HEK293T (cell line): ENCODE data around the gene CR2.

Source experiments
- ARNT ChIP-seq: fragments of 450-650 bp; IDR thresholded peaks from 2 replicates; pipeline ENCODE4 v1.6.1; 2017; ENCODE audit warnings: mild to moderate bottlenecking
- BHLHE40 ChIP-seq: fragments of 450-650 bp; IDR thresholded peaks from 2 replicates; pipeline ENCODE4 v1.6.1; 2016; ENCODE audit warnings: mild to moderate bottlenecking, moderate library complexity, borderline replicate concordance
- ELF4 ChIP-seq: fragments of 450-650 bp; IDR thresholded peaks from 2 replicates; pipeline ENCODE4 v1.6.1; 2017; ENCODE audit warnings: antibody characterized with exemption
- FOXK2 ChIP-seq: fragments of 450-650 bp; IDR thresholded peaks from 2 replicates; pipeline ENCODE4 v1.6.1; 2016; ENCODE audit warnings: mild to moderate bottlenecking
- FOXM1 ChIP-seq: fragments of 450-650 bp; IDR thresholded peaks from 2 replicates; pipeline ENCODE4 v1.6.1; 2017; ENCODE audit warnings: mild to moderate bottlenecking, borderline replicate concordance
- HDGF ChIP-seq: fragments of 450-650 bp; IDR thresholded peaks from 2 replicates; pipeline ENCODE4 v1.6.1; 2017; ENCODE audit warnings: antibody characterized with exemption, borderline replicate concordance
- L3MBTL2 ChIP-seq: fragments of 450-650 bp; conservative IDR thresholded peaks from 2 replicates; pipeline ENCODE4 v1.6.1; 2016; ENCODE audit warnings: mild to moderate bottlenecking
- LEF1 ChIP-seq: fragments of 450-650 bp; IDR thresholded peaks from 2 replicates; pipeline ENCODE4 v1.6.1; 2017; ENCODE audit warnings: mild to moderate bottlenecking, borderline replicate concordance
- NFRKB ChIP-seq: fragments of 450-650 bp; IDR thresholded peaks from 2 replicates; pipeline ENCODE4 v1.6.1; 2016; ENCODE audit warnings: mild to moderate bottlenecking, moderate library complexity
- SP1 ChIP-seq: fragments of 450-650 bp; IDR thresholded peaks from 2 replicates; pipeline ENCODE4 v1.6.1; 2017
- SUZ12 ChIP-seq: fragments of 450-650 bp; IDR thresholded peaks from 2 replicates; pipeline ENCODE4 v1.6.1; 2016; ENCODE audit warnings: mild to moderate bottlenecking
- TARDBP ChIP-seq: fragments of 450-650 bp; IDR thresholded peaks from 2 replicates; pipeline ENCODE4 v1.6.1; 2016
- ZNF384 ChIP-seq: fragments of 450-650 bp; IDR thresholded peaks from 2 replicates; pipeline ENCODE4 v1.6.1; 2016
- TF ChIP-seq, protein P1 (sequence below): fragments of 450-650 bp; IDR thresholded peaks from 2 replicates; pipeline ENCODE4 v1.6.1; 2016

DNA sequence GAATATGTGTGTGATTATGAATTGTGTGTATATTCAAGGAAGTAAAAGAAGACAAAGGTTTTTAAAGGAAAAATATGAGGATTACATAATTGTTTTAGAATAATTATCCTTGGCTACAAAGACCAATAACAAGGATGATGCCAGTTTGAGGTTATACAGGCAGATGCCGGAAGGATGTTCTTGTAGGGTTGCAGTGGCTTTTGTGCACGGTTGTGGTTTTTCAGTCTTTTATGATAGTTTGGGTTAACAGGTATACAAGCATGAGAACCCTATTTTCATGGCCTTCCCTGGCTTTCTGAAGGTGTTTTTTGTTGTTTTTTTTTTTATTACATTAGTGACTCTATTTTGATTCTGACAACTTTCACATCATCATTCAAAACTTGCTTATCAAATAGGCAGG lies 4.9 kb downstream of the CR2 start:
- TF ChIP-seq BHLHE40 (no peak), LEF1 (no peak), ARNT (no peak), TARDBP (no peak), SP1 (no peak), HDGF (no peak), FOXM1 (no peak), ZNF384 (no peak), ELF4 (no peak), FOXK2 (no peak), L3MBTL2 (no peak), NFRKB (no peak), SUZ12 (no peak)
- TF ChIP-seq, protein P1, sequence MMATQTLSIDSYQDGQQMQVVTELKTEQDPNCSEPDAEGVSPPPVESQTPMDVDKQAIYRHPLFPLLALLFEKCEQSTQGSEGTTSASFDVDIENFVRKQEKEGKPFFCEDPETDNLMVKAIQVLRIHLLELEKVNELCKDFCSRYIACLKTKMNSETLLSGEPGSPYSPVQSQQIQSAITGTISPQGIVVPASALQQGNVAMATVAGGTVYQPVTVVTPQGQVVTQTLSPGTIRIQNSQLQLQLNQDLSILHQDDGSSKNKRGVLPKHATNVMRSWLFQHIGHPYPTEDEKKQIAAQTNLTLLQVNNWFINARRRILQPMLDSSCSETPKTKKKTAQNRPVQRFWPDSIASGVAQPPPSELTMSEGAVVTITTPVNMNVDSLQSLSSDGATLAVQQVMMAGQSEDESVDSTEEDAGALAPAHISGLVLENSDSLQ: no peak
